CD14-positive monocyte (primary cell): ENCODE measurements around the gene GTPBP4. TPM values are rescaled to one million over a fixed set of nuclear protein-coding genes. Genes with fewer than 3 reads are reported as not detected.
A peak's percentile ranks its signal among the peaks of the same experiment; 100 is the strongest.

Experiments
- DNase-seq, 3 donors: peaks; one replicate each; pipeline ENCODE4 v3.0.0-alpha.2; 2011 to 2022
- H2AFZ ChIP-seq: 2 replicates; pipeline ENCODE4 v1.6.0; 2012; ENCODE audit warnings: mild to moderate bottlenecking, low read depth, low read length, inconsistent platforms; ENCODE audit not compliant: insufficient read depth, poor library complexity, severe bottlenecking
- H3K27ac ChIP-seq, 2 donors: 1 replicate in 1 of 2; 2 replicates in 1 of 2; pipeline ENCODE4 v1.5.1; 2012 to 2013; ENCODE audit warnings: low read length in 2 of 2, control low read depth in 1 of 2, inconsistent platforms in 1 of 2, low read depth in 1 of 2, mild to moderate bottlenecking in 1 of 2
- H3K27me3 ChIP-seq, 2 donors: one replicate each; pipeline versions ENCODE4 v1.6.0 to v1.6.1; 2011 to 2013; ENCODE audit warnings: low read length in 2 of 2; ENCODE audit not compliant: control insufficient read depth in 2 of 2, insufficient read depth in 2 of 2
- H3K36me3 ChIP-seq, 2 donors: replicated peaks in 1 of 2; 1 replicate in 1 of 2; 2 replicates in 1 of 2; pipeline versions ENCODE4 v1.5.1 to v1.6.1; 2012 to 2013; ENCODE audit warnings: low read length in 2 of 2, control low read depth in 1 of 2, inconsistent platforms in 1 of 2, mild to moderate bottlenecking in 1 of 2; ENCODE audit not compliant: insufficient read depth in 2 of 2, control insufficient read depth in 1 of 2
- H3K4me1 ChIP-seq, 2 donors: 1 replicate in 1 of 2; 2 replicates in 1 of 2; pipeline versions ENCODE4 v1.5.1 to v1.6.1; 2012 to 2013; ENCODE audit warnings: low read length in 2 of 2, control low read depth in 1 of 2, inconsistent platforms in 1 of 2, mild to moderate bottlenecking in 1 of 2, moderate library complexity in 1 of 2; ENCODE audit not compliant: insufficient read depth in 2 of 2, control insufficient read depth in 1 of 2
- H3K4me2 ChIP-seq: replicated peaks from 2 replicates; pipeline ENCODE3; 2012; ENCODE audit warnings: low read length, moderate library complexity, mild to moderate bottlenecking; ENCODE audit not compliant: poor library complexity, severe bottlenecking; ENCODE audit errors: extremely low read depth
- H3K4me3 ChIP-seq, 3 experiments: fragments of 200-600 bp in 1 of 3; sonication (generic) in 1 of 3; replicated peaks in 1 of 3; 1 replicate in 2 of 3; 2 replicates in 1 of 3; pipeline ENCODE4 v1.5.1; 2011 to 2013; ENCODE audit warnings: low read length in 3 of 3, mild to moderate bottlenecking in 3 of 3, control low read depth in 2 of 3, low read depth in 2 of 3, inconsistent platforms in 1 of 3, moderate library complexity in 1 of 3
- H3K79me2 ChIP-seq: 2 replicates; pipeline ENCODE4 v1.6.0; 2012; ENCODE audit warnings: mild to moderate bottlenecking, control low read depth, inconsistent platforms, low read length, moderate library complexity; ENCODE audit not compliant: insufficient read depth
- H3K9ac ChIP-seq: 2 replicates; pipeline ENCODE4 v1.6.0; 2017; ENCODE audit warnings: low read length, mild to moderate bottlenecking; ENCODE audit not compliant: insufficient read depth, poor library complexity, severe bottlenecking
- H3K9me3 ChIP-seq, 2 donors: replicated peaks in 1 of 2; 1 replicate in 1 of 2; 2 replicates in 1 of 2; pipeline versions ENCODE4 v1.5.1 to v1.6.1; 2012 to 2013; ENCODE audit warnings: low read length in 2 of 2, control low read depth in 1 of 2; ENCODE audit not compliant: control insufficient read depth in 1 of 2, insufficient read depth in 1 of 2
- H4K20me1 ChIP-seq: 2 replicates; pipeline ENCODE4 v1.6.0; 2012; ENCODE audit warnings: mild to moderate bottlenecking, low read length, control low read depth, moderate library complexity; ENCODE audit not compliant: insufficient read depth
- H3K27ac Mint-ChIP-seq, 7 donors: one replicate each; pipeline ENCODE4 v1.8.0; 2020; ENCODE audit warnings: mild to moderate bottlenecking in 7 of 7, mixed read lengths in 7 of 7, moderate library complexity in 6 of 7, inconsistent platforms in 2 of 7
- H3K27me3 Mint-ChIP-seq, 3 donors: one replicate each; pipeline ENCODE4 v1.8.0; 2021 to 2022; ENCODE audit warnings: low read depth in 3 of 3, mild to moderate bottlenecking in 3 of 3, mixed read lengths in 3 of 3, moderate library complexity in 3 of 3, inconsistent platforms in 1 of 3
- H3K36me3 Mint-ChIP-seq, 2 donors: one replicate each; pipeline ENCODE4 v1.8.0; 2020; ENCODE audit warnings: mixed read lengths in 2 of 2, inconsistent platforms in 1 of 2, mild to moderate bottlenecking in 1 of 2
- H3K4me1 Mint-ChIP-seq: one replicate; pipeline ENCODE4 v1.8.0; 2020; ENCODE audit warnings: mild to moderate bottlenecking, mixed read lengths
- H3K4me3 Mint-ChIP-seq, 2 donors: one replicate each; pipeline ENCODE4 v1.8.0; 2020; ENCODE audit warnings: mild to moderate bottlenecking in 2 of 2, mixed read lengths in 2 of 2, moderate library complexity in 1 of 2
- H3K9me3 Mint-ChIP-seq, 7 donors: one replicate each; pipeline ENCODE4 v1.8.0; 2020 to 2022; ENCODE audit warnings: mixed read lengths in 7 of 7, mild to moderate bottlenecking in 6 of 7, moderate library complexity in 6 of 7, inconsistent platforms in 2 of 7
- CTCF ChIP-seq: fragments of 200-600 bp; IDR thresholded peaks from one replicate; pipeline ENCODE4 v1.8.0; 2022; ENCODE audit warnings: antibody characterized with exemption, mild to moderate bottlenecking
- WGBS: methylation state at CpG from one replicate; pipeline ENCODE4 v1.1.5; 2013; ENCODE audit warnings: missing lambda C conversion rate; ENCODE audit not compliant: insufficient coverage; 5-methylcytosine and 5-hydroxymethylcytosine counted together
- intact Hi-C, 2 donors: fragments of 100-400 bp; cut with micrococcal nuclease; formaldehyde crosslinking; loops; one replicate each; pipeline versions ENCODE4 v1.15.0 to v1.15.1; 2023
- polyA plus RNA-seq, 3 donors: library from polyadenylated mRNA; depleted of rRNA in 1 of 3; unstranded in 2 of 3; stranded (reverse) in 1 of 3; fragments of 300-500 nt in 2 of 3; fragments of >200 nt in 1 of 3; fragmentation: Illumina TruSeq in 2 of 3; gene quantifications; 1 replicate in 2 of 3; 2 replicates in 1 of 3; pipeline ENCODE4 v1.2.3, GENCODE V29; 2012 to 2021

GTPBP4 gene
- polyA plus RNA-seq, 3 donors: 9.9 to 16.1 (median 12.2) TPM

DNA sequence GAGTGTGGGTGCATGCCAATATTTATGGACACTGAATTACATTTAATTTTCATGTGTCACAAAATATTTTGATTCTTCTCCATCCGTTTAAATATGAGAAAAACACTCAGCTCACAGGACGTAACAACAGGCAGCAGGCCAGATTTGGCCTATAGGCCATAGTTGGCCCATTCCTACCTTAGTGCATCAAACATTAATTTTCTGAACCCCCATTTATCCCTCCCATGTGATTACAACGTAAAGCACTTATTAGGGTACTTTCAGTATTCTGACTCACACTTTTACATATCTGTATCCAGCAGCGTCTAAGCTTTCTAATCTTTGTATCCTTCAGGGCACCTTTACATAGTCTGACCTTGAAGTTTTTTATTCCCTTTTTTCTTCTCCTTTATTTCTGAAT is 56.7 kb downstream of the GTPBP4 start:
- DNase-seq: no peak
- peaks cover 16% of the 10 kb centered on the region for H4K20me1 ChIP-seq
- TF ChIP-seq CTCF: no peak
- Mint-ChIP-seq H3K27me3 (no peaks in the 10 kb centered on the region), H3K36me3 (peaks cover 28 to 36% of the 10 kb centered on the region in 2 donors), H3K27ac (peak overlapping the region in 6 of 7 donors; percentile 25 to 99 (median 98)), H3K4me1 (peaks cover 41% of the 10 kb centered on the region), H3K4me3 (peak overlapping the region in 1 of 2 donors; percentile 21), H3K9me3 (no peaks in the 10 kb centered on the region)
- H2AFZ ChIP-seq: no peak overlapping the region
- peaks cover 40 to 61% of the 10 kb centered on the region in 2 donors for H3K4me1 ChIP-seq
- H3K9ac ChIP-seq: no peak overlapping the region
- peak overlapping the region; percentile 6 for H3K4me2 ChIP-seq
- no peaks in the 10 kb centered on the region for H3K27me3 ChIP-seq
- peaks cover 58% of the 10 kb centered on the region for H3K79me2 ChIP-seq
- H3K36me3 ChIP-seq: peaks cover 23 to 27% of the 10 kb centered on the region in 2 donors
- WGBS: 73% methylated on average over 2 of the region's 4 CpGs
- intact Hi-C loops: loop anchor here in 1 of 2 donors (5.0 kb wide), 2 partner anchors 53 to 118 kb away; no protein-coding TSS in a partner anchor
- peak overlapping the region in 1 of 2 donors; percentile 86 for H3K27ac ChIP-seq
- peak overlapping the region in 1 of 3 experiments; percentile 78 for H3K4me3 ChIP-seq
- no peaks in the 10 kb centered on the region for H3K9me3 ChIP-seq

GRCh38 chr10:1045415-1045814 is 57.2 kb downstream of the GTPBP4 start:
- no peak overlapping the region for H3K4me3 ChIP-seq
- intact Hi-C loops: no loop called here
- no peaks in the 10 kb centered on the region for H3K9me3 ChIP-seq
- H3K4me1 ChIP-seq: peaks cover 45 to 65% of the 10 kb centered on the region in 2 donors
- peak overlapping the region in 1 of 2 donors; percentile 6 for H3K27ac ChIP-seq
- peaks cover 23 to 32% of the 10 kb centered on the region in 2 donors for H3K36me3 Mint-ChIP-seq
- H3K27ac Mint-ChIP-seq: peak overlapping the region in 5 of 7 donors; percentile 7 to 98 (median 63)
- no peak overlapping the region for H3K4me2 ChIP-seq
- H4K20me1 ChIP-seq: peaks cover 17% of the 10 kb centered on the region
- H3K9ac ChIP-seq: no peak overlapping the region
- H3K4me1 Mint-ChIP-seq: peaks cover 44% of the 10 kb centered on the region
- H3K27me3 ChIP-seq: no peaks in the 10 kb centered on the region
- TF ChIP-seq CTCF: no peak
- no peak overlapping the region for H2AFZ ChIP-seq
- WGBS: 68% methylated on average over 4 of the region's 6 CpGs
- H3K36me3 ChIP-seq: peaks cover 19 to 23% of the 10 kb centered on the region in 2 donors
- DNase-seq: no peak
- no peak overlapping the region for H3K4me3 Mint-ChIP-seq
- H3K79me2 ChIP-seq: peaks cover 62% of the 10 kb centered on the region
- H3K9me3 Mint-ChIP-seq: no peaks in the 10 kb centered on the region
- H3K27me3 Mint-ChIP-seq: no peaks in the 10 kb centered on the region
